NCI-H2107 treated with DMSO at 0.1 percent for 48 hours (cell line): Measurements from ENCODE around the gene EPHA8.

ENCODE experiments used
- DNase-seq: peaks from one replicate; lab custom pipeline; 2025; ENCODE audit not compliant: unreplicated experiment; lab: John Stamatoyannopoulos, UW

Gene EPHA8

GRCh38 chr1:22562584-22563583, at the start of gene EPHA8:
Gene EPHA8, plus strand, starts transcription at chr1:22563489. Its CDS starts 147 bp downstream, at chr1:22563636.
- no peak for DNase-seq

DNA sequence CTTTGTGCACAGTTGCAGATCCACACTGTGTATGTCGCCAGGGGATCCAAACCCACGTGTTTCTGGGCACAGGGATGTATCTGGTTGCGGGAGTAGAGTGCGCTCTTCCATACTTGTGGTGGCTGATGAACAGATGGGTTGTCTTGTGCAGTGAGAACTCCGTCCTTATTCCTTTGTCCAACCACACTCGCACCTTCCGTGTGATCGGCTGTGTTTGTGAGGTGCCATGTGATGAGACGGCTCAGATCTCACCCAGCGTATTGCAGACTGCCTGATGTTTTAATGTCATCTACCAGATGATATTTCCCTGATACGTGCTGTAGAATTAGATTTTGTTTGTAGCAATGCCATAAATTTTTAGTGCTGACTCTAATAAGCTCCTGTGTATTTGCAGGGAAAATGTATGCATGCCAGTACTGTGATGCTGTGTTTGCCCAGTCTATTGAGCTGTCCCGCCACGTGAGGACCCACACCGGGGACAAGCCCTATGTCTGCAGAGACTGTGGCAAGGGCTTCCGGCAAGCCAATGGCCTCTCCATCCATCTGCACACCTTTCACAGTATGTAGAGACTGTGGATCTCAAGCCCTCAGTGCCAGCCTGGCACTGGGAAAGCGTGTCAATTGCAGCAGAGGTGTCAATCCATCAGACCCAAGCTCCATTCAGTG, 46.2 kb upstream of the EPHA8 start:
- DNase-seq, result no peak

DNA sequence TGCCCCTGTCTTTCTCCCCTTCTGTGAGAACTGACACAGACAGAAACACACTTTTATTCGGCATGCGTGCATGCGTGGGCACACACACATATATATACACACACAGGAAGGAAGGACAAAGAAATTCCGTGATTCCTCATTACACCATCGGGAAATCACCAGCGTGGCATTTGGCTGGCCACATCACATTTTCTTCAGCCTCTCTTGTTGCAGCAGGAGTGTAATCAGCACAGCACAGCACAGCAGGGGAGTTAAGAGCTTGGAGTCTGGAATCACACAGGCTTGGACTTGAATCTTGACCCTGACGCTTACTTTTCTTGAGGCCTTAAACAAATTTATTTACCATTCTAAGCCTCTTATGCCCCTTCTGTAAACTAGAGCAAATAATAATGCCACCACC, 45.3 kb upstream of the EPHA8 start:
- DNase-seq, result no peak

- DNase-seq, result no peak
Observed at GRCh38 chr1:22518379-22518778, 44.9 kb upstream of the EPHA8 start.

DNA sequence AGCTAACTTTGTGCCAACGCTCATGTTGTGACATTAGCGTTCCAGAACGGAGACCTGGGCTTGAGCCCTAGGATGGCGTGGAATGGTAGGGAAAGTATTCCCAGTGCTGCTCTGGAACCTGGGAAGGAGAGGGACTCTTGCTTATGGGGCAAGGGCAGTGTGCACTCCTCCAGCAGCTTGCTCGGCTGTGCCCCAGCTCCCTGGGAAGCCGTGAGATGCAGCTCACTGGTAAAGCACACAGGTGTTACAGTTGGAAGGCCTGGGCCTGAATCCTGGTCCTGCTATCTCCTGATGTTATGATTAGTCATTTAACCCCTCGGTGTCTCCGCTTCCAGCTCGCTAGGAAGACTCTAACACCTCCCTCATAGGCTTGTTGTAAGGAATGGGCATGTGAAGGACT, 42.4 kb upstream of the EPHA8 start:
- no peak for DNase-seq

DNA sequence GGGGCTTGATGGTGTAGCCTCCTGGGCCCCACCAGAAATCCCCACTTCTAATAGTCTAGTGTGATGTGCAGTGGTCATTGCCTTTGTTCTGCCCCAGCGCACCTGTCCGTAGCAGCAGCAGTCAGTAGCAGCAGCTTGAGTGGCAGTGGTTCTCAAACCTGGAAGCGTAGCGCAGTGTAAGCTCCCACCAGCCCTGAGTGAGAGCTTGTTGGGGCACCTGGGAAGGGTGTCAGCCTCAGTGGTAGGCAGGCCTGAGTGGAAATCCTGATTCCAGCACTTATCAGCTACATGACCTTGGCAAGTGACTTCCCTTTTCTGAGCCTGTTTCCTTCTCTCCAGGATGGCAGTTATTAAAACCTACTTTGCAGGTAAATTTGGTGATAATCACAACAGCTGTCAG, 41.6 kb upstream of the EPHA8 start:
- no peak for DNase-seq

GRCh38 chr1:22522221-22522743, 41.0 kb upstream of the EPHA8 start:
- DNase-seq, result no peak

DNA sequence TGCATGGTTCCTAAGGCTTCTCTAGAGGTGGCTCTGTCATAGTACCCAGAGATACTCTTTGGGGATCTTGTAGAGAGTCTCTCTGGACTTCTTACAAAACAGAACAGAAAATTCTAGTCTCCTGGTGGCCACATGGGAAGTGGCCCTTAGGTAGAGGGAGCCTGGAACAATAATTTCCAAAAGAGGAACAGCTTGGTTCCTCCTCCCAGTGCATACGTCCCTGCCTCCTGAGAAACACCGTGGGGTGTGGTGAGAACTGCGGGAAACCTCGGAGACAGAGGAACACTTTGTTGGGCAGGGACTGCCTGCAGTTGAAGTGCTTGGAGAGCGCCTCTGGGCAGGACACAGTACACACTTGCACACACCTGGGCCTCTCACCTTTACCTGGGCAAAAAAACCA, 38.8 kb upstream of the EPHA8 start:
- no peak for DNase-seq

- no peak for DNase-seq
Observed at GRCh38 chr1:22525211-22525610, 38.1 kb upstream of the EPHA8 start.

GRCh38 chr1:22525646-22526045, 37.6 kb upstream of the EPHA8 start:
- no peak for DNase-seq

DNA sequence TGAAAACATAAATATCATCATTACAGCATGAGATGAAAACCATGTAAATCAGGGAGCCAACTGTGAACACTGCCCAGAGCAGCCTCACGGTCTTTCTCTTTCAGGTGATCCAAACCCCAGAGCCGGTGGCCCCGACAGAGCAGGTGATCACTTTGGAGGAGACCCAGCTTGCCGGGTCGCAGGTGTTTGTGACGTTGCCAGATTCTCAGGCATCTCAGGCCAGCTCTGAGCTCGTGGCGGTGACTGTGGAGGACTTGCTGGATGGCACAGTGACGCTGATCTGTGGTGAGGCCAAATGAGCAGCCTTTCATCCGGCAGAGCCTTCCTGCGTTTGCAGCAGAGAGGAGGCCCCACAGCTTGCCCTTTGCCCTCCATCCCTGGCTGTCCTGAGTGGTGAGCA, 37.2 kb upstream of the EPHA8 start:
- DNase-seq, result no peak

DNA sequence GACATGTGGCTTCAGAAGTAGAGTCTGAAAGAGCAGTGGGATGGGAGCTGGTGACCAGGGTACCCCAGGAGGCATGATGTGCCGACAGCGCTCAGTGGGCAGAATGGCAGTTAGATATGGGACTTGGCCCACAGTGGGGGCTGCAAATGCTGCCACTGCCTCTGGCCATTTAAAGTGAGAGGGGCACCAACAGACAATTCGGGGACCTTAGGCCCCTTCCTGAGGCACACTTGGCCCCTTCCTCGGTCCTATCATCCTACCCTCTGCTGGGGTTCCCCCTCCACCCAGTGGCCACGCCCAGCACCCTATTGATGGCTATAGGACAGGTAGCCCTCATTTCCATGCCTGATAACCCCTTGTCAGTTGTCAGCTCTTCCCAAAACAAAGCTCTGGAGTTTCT, 36.6 kb upstream of the EPHA8 start:
- no peak for DNase-seq

DNA sequence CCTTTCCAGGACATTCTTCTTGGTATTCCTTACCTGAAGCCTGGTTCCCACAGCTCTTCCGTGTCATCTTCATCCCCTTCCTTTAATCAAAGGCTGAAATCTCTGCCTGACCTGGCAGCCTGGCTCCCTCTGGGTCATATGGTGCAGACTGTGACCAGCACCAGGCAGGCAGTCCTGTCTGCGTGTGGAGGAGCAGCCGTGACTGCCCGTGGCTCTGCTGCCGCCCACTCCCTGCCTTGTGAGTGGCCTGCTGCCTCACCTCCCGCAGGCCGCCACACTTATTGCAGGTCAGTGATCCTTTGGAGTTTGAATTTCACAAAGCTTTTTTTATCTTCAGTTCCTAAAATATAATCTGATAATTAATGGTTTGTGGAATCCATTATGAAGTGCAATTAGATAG, 36.2 kb upstream of the EPHA8 start:
- no peak for DNase-seq

- DNase-seq, result no peak
Observed at GRCh38 chr1:22527555-22528296, 35.6 kb upstream of the EPHA8 start.

- no peak for DNase-seq
Observed at GRCh38 chr1:22528451-22528850, 34.8 kb upstream of the EPHA8 start.

DNA sequence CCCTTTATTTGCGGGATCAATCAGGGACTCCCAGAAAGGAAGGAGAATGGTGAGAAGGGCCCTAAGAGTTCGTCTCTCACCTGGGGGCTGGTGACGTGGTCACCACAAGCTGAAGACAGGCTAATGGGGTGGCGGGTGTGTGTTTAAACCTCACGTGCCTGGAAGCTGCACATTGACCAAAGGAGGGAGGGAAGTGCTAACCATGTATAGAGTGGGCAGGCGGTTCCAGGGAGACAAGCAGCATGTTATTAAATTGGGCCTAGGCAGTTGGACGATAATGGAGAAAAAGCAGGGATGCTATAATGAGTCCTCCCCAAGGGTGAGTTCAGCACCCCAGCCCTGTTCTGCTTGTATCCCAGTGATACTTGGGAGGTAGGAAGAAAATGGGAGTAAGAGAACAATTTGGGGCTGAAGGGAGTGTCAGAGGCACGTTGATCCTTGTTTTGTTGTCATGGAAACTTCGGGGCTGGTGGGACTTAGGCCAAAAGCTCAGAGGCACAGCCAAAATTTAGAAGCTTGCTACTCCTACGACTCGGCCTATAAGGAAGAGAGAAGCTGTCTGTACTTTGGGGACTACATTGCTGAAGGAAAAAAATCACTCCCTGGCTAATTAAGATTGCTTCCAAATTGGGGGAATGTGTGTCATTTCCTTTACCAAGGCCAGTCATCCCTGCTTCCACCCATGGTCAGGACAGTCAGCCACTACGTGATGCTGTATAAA, 33.2 kb upstream of the EPHA8 start:
- no peak for DNase-seq

- DNase-seq, result no peak
Observed at GRCh38 chr1:22530715-22531114, 32.6 kb upstream of the EPHA8 start.

DNA sequence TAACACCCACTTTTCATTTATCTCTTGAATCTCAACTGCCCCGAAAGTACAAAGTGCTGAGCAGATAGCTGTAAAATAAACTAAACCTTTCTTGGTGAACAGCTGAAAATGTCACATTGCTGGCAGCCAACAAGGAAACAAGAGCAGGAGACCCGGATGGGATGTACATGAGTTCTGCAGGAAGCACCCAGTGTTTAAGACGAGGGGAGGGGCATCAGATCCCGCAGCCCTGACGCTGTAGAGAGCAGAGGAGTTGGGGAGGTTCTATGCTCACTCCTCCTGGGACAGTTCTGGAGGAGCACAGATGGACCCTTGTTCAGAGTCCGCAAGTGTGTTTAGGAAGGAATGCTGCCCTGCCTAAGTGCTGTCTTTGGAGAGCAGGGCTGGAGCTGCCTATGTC, 32.0 kb upstream of the EPHA8 start:
- DNase-seq, result no peak

- DNase-seq, result no peak
Observed at GRCh38 chr1:22533244-22533895, 29.9 kb upstream of the EPHA8 start.

- DNase-seq, result no peak
Observed at GRCh38 chr1:22534951-22535350, 28.3 kb upstream of the EPHA8 start.
